NCI-H2107 treated with DMSO at 0.1 percent for 48 hours (cell line): ENCODE data around the gene SLC15A1.

Experiments used
- DNase-seq: peaks from one replicate; lab custom pipeline; 2025; ENCODE audit not compliant: unreplicated experiment; lab: John Stamatoyannopoulos, UW

Gene SLC15A1

GRCh38 chr13:98751861-98752466 lies 508 bp downstream of the SLC15A1 start:
- DNase-seq: no peak

- DNase-seq: no peak
These were observed 1.1 kb downstream of the SLC15A1 start for GRCh38 chr13:98751367-98751782.

GRCh38 chr13:98749501-98749900 lies 3.0 kb downstream of the SLC15A1 start:
- DNase-seq: no peak

DNA sequence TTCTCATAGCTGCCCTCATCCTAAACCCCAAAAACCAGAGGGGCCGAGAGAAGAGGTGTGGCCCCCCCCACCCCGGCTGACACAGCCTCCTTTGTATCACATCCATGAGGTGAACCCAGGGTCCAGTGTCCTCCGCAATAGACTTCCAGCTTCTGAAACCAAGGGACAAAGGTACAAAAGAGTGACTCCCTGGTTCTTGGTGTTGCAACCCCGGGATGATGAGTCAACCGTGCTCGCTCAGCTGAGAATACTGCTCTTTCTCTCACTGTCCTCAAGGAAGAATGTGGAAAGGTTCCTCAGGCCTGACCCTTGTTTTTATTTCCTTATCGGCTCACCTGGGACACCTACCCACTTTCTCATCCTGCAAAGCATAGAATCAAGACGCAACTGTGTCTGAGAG lies 5.5 kb downstream of the SLC15A1 start:
- no peak for DNase-seq

- no peak for DNase-seq
These were observed 9.1 kb downstream of the SLC15A1 start for GRCh38 chr13:98743377-98743776.

DNA sequence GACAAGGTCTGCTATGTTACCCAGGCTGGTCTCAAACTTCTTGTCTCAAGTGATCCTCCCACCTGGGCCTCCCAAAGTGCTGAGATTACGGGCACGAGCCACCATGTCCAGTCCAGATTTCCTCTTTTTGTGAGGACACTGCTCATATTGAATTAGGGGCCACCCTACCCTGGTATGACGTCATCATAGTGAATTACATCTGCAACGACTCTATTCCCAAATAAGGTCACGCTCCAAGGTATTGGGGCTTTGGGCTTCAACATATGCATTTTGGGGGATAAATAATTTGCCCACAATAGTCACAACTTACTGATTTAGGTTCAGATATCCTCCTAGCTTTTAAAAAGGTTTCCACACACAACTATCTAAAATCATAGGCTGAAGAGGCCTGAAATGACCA lies 9.5 kb downstream of the SLC15A1 start:
- DNase-seq: no peak

DNA sequence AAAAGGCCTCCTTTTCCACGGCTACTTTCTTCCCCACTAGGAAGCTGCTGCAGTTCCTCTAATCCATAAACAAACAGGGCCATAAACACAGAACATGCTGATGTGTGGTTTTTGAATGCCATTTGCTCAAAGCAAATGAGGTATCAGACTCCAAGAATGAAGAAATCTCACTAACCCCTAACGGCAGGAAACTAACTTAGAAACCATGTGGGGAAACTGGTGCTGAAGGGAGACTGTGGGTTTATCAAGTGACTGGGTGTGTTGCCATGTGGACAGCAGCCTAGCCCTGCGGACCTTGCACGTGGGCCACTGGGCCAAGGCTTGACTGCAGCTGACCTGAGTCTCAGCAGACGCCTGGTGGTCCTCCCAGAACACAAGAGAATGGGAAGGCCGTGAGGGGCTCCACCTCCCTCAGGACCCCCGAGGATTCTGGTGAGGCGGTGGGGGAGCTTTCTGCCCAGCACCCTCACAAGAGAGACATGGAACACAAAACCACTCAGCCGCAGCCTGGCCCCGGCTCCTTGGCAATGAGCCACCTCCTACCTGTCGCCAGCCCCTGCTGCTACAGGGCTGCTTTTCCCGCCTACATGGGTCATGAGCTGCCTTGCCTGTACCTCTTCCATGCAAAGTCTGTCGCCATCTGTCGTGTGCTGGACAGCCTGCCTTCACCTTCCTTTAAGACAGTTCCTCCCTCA lies 10.6 kb downstream of the SLC15A1 start:
- DNase-seq: no peak

GRCh38 chr13:98740131-98740530 lies 12.3 kb downstream of the SLC15A1 start:
- no peak for DNase-seq

DNA sequence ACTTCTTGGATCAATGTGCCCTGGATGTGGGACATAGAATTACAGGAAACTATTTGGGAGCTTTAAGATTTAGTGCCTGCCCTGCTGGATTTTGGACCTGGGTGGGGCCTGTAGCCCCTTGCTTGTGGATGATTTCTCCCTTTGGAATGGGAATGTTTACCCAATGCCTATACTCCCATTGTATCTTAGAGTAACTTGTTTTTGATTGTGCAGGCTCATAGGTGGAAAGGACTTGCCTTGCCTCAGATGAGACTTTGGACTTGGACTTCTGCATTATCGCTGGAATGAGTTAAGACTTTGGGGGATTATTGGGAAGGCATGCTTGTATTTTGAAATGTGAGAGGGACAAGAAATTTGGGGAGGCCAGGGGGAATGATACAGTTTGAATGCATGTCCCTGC lies 13.5 kb downstream of the SLC15A1 start:
- no peak for DNase-seq

DNA sequence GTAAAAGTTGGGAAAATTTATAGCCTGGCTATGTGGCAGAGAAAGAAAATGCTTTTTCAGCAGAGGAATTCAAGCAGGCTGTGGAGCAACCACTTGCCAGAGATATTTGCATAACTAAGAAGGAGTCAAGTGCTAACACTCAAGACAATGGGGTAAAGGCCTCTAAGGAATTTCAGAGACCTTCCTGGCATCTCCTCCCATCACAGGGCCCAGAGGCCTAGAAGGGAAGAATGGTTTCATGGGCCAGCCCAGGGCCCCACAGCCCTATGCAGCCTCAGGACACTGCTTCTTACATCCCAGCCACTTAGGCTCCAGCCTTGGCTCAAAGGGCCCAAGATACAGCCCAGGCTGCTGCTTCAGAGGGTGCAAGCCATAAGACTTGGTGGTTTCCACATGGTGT lies 14.3 kb downstream of the SLC15A1 start:
- DNase-seq: no peak

DNA sequence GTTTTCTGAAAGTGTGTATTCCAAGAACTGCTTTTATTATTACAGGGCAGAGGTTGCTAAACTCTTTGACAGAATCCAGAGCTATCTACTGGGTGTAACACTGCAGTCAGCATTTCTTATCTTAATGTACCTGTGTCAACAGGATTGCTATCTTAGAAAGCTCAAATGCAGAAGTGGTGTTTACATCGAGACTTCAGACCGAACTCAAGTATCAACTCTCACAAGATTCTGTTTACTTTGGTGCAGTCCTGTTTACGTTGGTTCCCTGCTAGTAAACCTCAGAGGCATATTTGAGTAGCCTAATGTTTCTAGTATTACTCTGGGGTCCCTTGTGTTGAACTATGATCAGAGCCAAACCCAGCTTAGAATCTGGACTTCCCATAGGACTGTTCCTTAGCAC lies 20.5 kb downstream of the SLC15A1 start:
- DNase-seq: no peak

DNA sequence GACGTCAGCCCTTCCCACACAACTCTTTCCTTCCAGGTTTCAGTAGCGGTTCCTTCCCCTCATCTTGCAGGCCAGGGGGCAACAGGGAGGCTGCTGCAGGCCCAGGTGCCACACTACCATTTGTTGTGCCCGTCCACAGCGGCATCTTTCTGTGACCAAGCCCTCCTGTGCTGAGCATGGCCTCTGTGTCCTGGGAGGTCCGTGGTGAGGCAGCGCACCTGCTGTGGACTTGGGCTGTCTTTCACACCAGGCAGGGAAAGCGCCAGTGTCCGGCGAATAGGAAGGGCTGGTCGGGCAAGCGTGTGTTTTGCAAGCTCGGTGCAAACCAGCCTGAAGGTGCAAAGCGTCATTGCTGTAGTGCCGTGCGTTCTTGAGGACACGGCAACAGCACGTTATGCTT lies 21.4 kb downstream of the SLC15A1 start:
- DNase-seq: no peak

- DNase-seq: no peak
These were observed 22.0 kb downstream of the SLC15A1 start for GRCh38 chr13:98730441-98730840.

DNA sequence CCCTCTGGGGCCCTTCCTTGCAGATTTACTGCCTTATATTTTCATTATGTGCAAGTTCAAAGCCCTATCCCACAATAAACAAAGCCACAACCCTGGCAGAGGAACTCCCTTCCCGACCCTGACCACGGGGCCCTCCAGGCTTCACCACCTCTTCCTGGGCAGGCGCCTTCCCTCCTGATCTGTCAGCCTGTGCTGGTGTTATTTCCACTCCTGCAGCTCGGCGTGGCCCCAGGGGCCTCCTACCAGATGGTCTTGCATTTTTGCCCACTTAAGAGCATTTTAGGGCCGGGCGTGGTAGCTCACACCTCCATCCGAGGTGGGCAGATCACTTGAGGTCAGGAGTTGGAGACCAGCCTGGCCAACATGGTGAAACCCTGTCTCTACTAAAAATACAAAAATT lies 22.8 kb downstream of the SLC15A1 start:
- DNase-seq: no peak

DNA sequence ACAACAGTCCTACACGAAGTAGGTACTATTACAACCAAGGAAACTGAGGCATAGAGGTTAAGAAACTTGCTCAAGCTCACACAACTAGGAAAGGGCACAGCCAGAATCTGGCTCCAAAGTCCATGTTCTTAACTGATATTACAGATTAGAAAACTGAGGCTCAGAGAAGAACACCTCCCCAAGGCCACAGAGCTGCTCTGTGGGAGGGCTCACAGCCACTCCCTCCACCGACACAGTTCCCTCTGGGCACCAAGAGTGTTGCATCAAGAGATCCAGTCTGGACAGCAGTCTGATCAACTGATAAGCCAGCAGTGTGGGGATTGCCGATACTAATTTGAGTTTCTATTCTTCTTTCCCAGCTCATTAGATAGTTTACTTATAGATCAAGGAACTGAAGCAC lies 29.5 kb downstream of the SLC15A1 start:
- DNase-seq: no peak

DNA sequence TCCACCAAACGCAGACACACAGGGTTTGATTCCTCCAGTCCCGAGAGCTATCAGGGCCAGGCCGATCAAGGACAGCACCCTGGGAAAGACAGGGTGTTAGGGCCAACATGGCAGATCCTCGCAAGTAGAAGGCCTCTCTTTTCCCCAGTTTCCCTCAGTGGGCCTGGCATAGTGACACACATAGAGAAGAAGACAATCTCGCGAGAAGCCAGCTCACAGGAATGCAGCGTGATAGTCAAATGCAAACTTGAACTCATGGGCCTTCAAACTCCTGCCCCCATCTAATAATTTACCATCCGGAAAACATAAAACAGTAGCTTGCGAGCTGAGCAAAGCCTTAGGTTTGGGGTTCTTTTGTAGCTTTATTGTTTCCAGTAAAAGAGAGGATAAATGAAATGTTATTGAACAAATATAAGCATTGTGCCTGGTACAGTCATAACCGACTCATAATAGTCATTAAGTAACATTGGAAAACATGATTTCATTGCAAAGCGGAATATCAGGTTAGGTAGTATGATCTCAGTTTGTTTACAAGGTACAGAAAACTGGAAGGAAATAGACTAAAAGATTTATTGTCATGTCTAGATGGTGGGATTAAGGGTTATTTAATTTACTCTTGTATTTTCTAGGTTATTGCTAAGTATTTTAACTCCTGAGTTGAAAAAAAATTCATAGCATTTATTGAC lies 30.5 kb downstream of the SLC15A1 start:
- no peak for DNase-seq

GRCh38 chr13:98719527-98720250 lies 32.8 kb downstream of the SLC15A1 start:
- DNase-seq: no peak

DNA sequence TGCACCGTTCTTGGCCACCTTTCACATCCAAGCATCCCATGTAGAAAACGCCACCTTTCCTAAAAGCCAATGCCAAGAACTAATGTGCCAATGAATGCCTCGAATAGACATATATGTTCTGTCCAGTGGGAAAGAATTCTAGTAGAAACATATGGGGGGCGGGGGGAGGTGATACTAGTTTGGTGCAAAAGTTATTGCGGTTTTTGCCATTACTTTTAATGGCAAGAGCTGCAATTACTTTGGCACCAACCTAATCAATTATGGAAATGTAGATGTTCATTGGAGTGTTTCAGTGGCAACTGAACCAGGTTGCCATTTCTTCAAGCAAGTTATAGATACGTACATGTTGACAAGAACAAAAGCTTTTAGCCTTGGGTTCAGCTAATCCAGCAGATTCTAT lies 34.6 kb downstream of the SLC15A1 start:
- DNase-seq: no peak

DNA sequence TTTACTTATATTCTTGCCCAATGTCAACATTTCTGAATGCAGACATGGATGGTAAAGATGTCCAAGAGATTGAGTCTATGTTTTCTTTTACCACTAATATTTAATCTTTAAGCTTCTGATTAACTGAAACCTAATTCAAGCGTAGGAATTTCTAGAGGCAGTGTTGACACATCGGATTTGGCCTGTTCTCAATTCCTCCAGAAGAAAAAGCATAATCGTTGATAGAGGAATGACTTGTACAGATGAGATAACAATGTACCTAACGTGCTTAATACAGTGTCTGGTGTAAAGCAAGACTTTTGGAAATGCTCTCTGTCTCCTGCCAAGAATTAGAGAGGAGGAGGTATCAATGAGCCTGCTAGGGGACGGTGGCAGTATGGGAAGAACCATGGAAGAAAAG lies 35.2 kb downstream of the SLC15A1 start:
- no peak for DNase-seq

DNA sequence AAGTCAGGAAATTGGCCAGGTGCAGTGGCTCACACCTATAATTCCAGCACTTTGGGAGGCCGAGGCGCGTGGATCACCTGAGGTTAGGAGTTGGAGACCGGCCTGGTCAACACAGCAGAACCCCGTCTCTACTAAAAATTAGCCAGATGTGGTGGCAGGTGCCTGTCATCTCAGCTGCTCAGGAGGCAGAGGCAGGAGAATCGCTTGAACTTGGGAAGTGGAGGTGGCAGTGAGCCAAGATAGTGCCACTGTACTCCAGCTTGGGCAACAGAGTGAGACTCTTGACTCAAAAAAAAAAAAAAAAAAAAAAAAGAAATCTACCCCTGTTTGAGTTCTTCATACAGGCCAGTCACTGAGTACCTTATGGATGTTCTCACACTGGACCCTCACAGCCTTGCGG lies 42.0 kb downstream of the SLC15A1 start:
- DNase-seq: no peak

- no peak for DNase-seq
These were observed 45.0 kb downstream of the SLC15A1 start for GRCh38 chr13:98707281-98707999.
